ELF-1 (cell line): Measurements from ENCODE around the gene MUS81.

Experiments used
- DNase-seq: peaks from one replicate; pipeline ENCODE4 v3.0.0-alpha.2; 2016; ENCODE audit warnings: low read depth, low spot score

Gene MUS81

GRCh38 chr11:65892661-65893317 is 32.6 kb downstream of the MUS81 start:
- DNase-seq, result no peak

GRCh38 chr11:65894034-65894591 is 33.9 kb downstream of the MUS81 start:
- no peak for DNase-seq

- no peak for DNase-seq
These were observed 35.3 kb downstream of the MUS81 start for GRCh38 chr11:65895482-65895981.

GRCh38 chr11:65896034-65896999 is 36.1 kb downstream of the MUS81 start:
- no peak for DNase-seq

GRCh38 chr11:65897020-65897471 is 36.8 kb downstream of the MUS81 start:
- DNase-seq, result no peak

GRCh38 chr11:65898656-65899355 is 38.6 kb downstream of the MUS81 start:
- no peak for DNase-seq

- peak; percentile 70 for DNase-seq
These were observed 39.3 kb downstream of the MUS81 start for GRCh38 chr11:65899356-65900124.

GRCh38 chr11:65900125-65900898 is 40.1 kb downstream of the MUS81 start, which contains the start of gene FOSL1:
TSS of gene FOSL1 (minus strand) at chr11:65900388. CDS start at chr11:65900339, 49 bp downstream.
- DNase-seq, result peak; percentile 90

- DNase-seq, result no peak
These were observed 40.6 kb downstream of the MUS81 start for GRCh38 chr11:65900899-65901180.

GRCh38 chr11:65903068-65903481 is 42.8 kb downstream of the MUS81 start:
- peak; percentile 78 for DNase-seq

- DNase-seq, result no peak
These were observed 43.5 kb downstream of the MUS81 start for GRCh38 chr11:65903715-65904114.

- DNase-seq, result no peak
These were observed 46.4 kb downstream of the MUS81 start for GRCh38 chr11:65906602-65907001.

GRCh38 chr11:65907878-65908277 is 47.6 kb downstream of the MUS81 start:
- DNase-seq, result no peak

- peak; percentile 84 for DNase-seq
These were observed 51.7 kb downstream of the MUS81 start for GRCh38 chr11:65911682-65912568.

- no peak for DNase-seq
These were observed 52.6 kb downstream of the MUS81 start for GRCh38 chr11:65912845-65913244.

GRCh38 chr11:65915101-65915820 is 55.0 kb downstream of the MUS81 start:
- no peak for DNase-seq

- peak; percentile 89 for DNase-seq
These were observed 55.6 kb downstream of the MUS81 start for GRCh38 chr11:65915821-65916251.
